HG03520 (cell line): ENCODE results near the gene SLC8B1.
A peak's percentile ranks its signal among the peaks of the same experiment; 100 is the strongest.

Source experiments
- ATAC-seq: cut with Tn5 transposase; IDR thresholded peaks from one replicate; pipeline ENCODE4 v1.9.1; 2021; ENCODE audit warnings: mild to moderate bottlenecking, moderate library complexity; ENCODE audit not compliant: unreplicated experiment

SLC8B1 gene

DNA sequence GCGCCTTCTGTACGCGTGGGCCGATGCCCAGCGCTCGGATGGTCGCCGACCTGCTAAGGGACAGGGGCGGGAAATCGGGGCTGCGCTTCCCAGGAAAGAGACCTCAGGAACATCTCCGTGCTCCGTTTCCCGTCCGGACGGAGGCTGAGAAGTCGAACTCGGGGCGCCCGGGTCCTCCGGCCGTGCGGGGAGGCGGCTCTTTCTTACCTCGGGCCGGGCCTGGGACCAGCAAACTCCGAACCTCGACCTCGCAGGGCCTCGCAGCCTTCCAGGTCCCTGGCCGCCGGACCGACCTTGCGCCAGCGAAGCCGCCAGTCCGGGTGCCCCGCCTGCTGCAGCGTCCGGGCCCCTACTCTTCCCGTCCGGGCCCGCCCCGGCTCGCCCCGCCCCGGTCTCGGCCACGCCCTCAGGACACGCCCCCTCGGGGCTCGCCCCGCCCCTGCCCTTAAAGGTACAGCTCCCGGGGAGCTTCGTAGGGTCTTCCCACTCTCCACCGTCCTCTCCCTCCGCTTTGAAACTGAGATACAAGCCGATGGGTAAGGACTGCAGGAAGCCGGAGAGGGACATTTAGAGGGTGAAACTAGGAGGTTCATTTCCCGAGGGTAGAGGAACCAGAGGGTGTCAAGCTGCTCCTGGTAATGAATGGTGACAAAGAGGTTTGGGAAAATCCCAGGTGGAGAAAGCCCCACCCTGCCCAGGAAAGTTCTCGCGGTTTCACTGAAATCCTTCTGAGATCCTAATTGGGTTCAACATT, at the start of gene SLC8B1:
TSS of gene SLC8B1 (minus strand) at position 324 of the 754 bp plus-strand sequence. CDS start 2,231 bp downstream, outside the sequence.
- peak; percentile 89 for ATAC-seq

DNA sequence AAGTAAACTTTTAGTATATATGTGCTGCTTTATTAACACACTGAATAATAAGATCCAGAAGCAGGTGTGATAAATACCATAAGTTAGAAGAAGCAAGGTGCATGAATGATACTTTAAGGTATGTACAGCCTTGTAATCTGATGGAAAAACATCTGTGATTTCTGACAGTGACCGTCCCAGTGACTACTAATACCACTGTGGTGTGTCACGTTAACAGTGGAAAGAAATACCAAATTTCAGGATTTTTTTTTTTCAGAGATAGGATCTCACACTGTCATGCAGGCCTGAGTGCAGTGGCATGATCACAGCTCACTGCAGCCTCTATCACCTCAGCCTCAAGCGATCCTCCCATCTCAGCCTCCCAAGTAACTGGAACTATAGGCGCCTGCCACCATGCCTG, 47.3 kb upstream of the SLC8B1 start:
- no peak for ATAC-seq

DNA sequence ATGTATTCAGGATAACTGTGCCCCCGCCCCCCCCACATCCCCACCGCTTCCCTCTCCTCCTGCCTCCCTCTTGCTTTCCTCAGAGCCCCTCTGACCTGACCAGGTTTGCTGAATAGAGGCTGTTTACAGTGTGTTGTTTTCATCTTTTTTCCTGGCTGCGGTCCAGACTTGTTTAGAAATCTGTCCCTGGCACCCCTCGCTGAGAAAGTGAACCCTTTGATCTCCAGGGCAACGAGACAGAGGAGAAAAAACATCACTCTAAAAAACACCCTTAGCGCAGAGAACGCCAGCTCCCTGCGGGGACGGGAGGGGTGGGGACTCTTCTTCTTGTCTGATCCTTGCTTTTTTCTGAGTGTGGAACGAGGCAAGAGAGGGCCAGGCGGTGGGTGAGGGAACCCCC, 46.3 kb upstream of the SLC8B1 start:
- ATAC-seq = no peak

DNA sequence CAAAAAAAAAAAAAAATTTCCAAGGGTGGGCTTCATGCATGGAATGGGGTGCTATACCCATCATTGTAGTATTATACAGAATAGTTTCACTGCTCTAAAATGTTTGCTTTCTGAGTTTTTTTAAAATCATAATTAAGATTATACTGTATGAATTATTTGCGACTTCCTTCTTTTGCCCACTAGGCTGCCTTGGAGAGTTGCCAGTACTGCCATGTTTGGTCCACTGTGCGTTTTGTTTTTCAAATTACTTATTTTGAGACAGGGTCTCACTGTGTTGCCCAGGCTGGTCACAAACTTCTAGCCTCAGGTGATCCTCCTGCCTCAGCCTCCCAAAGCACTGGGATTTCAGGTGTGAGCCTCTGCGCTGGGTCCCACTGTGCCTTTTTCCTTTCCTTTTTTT, 43.4 kb upstream of the SLC8B1 start:
- ATAC-seq = no peak

DNA sequence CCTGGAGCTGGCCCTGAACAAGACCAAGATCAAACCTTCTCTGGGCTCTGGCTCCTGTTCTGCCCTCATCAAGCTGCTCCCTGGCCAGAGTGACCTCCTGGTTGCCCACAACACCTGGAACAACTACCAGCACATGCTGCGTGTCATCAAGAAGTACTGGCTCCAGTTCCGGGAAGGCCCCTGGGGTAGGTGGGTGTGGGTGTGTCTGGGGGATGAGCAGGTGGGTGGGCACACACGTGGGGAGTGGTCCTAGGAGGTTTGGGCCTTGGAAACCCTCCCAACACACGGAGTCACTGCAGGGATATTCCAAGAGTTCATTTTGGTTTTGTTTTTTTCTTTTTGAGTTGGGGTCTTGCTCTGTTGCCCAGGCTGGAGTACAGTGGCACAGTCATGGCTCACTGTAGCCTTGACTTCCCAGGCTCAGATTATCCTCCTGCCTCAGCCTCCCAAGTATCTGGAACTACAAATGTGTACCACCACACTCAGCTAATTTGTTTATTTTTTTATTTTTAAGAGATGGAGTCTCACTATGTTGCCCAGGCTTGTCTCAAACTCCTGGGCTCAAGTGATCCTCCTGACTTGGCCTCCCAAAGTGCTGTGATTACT, 40.0 kb upstream of the SLC8B1 start:
- ATAC-seq = no peak

DNA sequence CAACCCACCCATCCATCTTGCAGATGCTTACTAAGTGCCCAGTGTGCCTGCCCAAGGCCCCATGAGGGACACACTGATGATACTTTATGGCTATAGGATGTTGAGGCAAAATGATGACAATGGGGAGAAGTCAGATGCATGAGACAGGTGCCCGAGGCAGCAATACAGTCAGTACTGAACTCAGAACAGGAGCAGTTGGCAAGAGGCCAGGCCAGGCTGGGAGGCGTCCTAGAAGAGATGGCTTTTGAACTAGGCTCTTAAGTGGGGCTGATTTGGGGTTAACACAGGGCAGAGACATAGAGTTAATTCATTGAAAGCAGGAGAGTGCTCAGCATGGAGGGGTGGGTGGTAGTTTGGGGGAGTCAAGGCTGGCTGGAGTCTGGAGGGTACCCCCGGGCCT, 39.1 kb upstream of the SLC8B1 start:
- no peak for ATAC-seq

DNA sequence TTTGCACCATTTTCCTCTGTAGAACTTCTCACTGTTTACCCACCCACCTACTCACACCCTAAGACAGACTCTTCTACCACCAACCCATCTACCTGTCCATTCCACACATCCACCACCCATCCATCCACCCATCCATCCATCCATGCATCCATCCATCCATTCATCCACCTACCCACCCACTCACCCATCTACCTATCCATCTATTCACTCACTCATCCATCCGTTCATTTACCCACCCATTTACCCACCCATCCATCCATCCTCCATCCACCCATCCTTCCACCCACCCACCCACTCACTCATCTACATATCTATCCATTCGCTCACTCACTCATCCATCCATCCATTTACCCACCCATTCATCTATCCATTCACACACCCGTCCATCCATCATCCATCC, 38.5 kb upstream of the SLC8B1 start:
- no peak for ATAC-seq

DNA sequence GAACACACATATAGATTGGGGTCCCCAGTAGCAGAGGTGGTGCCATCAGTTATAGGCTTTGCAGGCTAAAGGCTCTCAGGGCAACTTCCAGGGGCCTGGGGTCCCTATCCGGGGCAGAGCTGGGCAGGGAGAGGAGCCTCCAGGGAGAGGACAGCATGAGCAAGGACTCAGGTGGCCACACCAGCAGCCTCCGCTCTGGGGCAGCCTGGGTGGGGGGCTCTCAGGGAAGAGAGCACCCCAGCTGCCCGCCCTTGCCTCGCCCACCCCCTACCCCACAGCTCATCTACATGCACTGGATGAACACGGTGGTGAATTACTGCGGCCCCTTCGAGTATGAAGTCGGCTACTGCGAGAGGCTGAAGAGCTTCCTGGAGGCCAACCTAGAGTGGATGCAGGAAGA, 37.5 kb upstream of the SLC8B1 start:
- ATAC-seq = no peak

DNA sequence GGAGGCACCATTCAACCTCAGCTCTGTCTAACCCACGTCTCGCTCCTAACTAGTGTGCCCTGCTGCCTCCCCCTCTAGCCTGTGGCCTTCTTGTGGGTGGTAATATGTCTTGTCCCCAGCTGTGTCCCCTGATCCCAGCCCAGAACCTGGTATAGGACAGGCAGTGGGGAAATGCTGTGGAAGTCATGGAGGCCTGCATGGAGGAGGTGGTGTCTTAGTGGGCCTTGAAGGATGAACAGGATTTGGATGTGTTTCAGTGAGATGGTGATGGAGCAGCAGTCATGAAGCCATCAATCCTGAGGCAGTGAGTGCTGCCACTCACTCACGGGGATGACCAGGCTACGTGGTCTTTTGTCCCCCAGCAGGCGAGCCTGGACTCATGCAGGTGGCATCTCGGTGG, 36.9 kb upstream of the SLC8B1 start:
- no peak for ATAC-seq

DNA sequence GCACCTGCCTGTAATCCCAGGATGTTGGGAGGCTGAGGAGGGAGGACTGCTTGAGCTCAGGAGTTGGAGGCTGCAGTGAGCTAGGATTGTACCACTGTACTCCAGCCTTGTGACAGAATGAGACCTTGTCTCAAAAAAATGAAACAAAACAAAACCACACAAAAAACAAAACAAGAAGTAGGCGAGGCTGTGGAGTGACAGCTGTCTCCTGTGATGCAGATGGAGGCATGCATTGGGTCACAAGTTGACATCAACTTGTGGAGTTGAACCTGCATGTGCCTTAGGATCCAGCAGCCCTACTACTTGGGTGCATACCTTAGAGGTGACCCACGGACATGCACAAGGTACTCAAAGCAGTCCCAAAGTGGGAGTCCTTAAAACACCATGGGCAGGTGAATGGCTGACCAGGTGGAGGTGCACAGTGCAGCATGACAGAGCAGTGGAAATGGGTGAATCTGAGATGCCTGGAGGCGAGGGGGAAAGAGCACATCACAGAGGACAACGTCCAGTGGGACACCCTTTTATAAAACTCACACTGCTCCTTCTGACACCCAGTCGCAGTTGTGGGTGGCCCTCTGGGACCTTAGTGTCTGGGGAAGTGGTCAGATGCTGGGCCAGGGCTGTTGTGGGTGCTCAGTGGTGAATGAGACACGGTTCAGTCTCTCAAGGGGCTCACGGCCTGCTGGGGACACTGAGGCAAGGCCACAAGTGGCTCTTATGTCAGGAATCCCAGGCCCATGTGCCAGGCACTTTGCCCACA, 36.2 kb upstream of the SLC8B1 start:
- no peak for ATAC-seq

DNA sequence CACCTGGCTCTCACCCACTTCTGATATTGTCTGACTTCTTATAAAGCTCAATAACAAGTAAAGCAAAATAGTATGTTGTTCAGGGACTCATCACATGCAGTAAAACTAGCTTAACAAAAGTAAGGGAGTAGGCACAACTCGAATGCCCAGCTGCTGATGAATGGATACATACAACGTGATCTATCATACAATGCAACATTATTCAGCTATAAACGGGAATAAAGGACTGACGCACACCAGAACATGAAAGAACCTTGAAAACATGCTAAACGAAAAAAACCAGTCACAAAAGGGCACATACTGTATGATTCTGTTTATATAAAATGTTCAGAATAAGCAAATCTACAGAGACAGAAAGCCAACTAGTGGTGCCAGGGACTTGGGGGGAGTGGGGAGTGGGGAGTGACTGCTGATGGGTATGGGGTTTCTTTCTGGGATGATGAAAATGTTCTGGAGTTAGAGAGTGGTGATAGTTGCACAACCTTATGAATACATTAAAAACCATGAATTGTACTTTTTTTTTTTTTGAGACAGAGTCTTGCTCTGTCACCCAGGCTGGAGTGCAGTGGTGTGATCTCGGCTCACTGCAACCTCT, 34.6 kb upstream of the SLC8B1 start:
- no peak for ATAC-seq

DNA sequence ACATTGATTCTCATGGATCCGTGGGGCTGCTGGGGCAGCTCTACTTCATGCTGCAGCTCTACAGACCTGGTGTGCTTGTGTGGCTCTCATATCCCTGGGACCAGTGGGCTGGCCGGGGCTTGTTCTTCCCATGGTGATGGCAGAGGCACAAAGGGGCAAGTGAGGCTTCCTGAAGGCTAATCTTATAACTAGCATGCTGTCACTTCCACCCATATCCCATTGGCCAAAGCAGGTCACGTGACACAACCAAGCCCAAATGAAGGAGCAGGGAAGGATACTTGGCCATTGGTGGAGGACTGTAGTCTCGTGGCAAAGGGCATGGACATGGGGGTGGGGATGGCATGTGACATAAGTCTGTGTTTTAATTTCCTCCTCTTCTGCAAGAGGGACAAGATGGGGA, 33.4 kb upstream of the SLC8B1 start:
- no peak for ATAC-seq

DNA sequence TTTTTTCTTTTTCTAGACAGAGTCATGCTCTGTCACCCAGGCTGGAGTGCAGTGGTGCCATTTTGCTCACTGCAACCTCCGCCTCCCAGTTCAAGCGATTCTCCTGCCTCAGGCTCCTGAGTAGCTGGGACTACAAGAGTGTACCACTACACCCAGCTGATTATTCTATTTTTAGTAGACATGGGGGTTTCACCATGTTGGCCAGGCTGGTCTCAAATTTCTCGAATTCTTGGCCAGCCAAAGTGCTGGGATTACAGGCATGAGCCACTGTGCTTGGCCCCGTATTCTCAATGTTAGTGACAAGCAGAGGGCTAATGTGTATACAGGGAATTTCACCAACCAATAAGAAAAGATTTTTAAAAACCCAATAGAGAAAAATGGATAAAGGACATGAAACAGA, 31.9 kb upstream of the SLC8B1 start:
- ATAC-seq = no peak

DNA sequence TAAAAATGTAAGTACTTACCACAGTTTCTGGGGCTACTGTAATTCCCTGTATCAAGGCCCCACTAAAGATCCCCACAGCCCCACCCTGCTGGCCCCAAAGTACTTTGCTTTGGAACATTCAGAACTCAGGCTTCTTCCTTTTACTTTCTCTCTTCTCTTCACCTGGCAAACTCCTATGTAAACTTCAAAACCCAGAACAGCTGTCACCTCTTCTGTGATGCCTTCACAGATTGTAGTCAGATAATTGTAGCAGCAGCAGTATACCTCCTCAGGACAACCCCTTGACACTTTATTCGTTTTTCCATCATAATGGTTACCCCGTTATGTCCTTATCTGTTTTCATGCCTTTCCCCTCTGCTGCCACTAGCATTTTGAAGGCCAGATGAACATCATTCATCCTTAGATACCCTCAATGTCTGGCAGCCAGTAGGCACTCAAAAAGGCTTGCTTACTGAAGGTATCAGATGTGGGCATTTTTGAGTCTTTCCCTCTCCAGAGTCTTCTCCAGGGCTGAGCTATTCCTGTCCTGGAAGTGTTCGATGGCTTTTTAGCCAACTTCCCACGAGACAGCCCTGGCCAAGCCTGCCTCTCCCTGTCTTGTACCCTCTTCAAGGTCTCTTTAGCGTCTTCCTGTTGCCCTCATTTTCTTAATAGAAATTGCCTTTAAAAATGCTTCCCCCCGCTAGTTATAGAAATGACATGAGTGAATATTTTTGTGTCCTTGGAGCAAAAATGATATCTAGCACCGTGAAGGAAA, 30.9 kb upstream of the SLC8B1 start:
- no peak for ATAC-seq

DNA sequence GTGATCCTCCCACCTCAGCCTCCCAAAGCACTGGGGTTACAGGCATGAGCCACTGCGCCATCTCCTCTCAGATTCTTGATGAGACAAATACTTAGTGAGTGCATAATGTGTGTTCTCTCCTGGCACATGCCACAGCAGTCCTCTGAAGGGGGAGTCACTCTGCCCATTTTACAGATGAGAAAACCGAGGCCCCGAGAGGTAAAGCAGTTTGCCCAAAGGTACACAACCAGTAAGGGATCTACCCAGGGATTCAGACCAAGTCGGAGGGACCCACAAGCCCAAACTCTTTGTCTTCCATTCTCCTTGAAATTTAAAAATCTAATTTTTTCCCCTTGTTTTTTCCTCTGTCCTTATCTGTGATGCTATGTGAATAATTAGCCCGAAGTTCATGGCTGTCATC, 29.8 kb upstream of the SLC8B1 start:
- ATAC-seq = no peak

DNA sequence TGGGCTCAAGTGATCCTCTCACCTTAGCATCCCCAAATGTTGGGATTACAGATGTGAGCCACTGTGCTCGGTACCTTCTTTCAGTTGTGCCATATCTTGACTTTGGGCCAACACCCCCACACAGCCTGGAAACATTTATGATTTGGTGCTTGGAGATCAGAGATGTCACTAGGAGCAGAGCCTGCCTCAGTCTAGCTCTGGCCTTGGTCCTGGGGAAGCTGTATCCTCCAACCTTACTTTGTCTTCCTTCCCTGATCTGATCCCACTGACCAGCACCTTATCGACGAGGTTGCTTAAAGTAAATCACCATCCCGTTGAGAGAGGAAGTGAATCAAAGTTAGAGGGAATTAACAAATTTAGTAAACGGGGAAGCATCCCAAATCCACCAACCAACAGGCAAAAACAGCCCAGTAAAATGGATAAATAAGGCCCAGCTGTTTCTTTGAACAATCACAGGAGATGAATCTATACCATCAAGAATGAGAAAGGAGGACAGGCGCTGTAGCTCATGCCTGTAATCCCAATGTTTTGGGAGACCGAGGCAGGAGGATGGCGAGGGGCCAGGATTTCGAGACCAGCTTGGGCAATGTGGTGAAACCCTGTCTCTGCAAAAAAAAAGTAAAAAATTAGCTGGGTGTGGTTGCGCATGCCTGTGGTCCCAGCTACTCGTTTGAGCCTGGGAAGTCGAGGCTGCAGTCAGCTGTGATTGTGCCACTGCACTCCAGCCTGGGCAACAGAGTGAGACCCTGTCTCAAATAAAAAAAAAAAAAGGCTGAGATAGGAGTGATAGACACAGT, 26.9 kb upstream of the SLC8B1 start:
- no peak for ATAC-seq

DNA sequence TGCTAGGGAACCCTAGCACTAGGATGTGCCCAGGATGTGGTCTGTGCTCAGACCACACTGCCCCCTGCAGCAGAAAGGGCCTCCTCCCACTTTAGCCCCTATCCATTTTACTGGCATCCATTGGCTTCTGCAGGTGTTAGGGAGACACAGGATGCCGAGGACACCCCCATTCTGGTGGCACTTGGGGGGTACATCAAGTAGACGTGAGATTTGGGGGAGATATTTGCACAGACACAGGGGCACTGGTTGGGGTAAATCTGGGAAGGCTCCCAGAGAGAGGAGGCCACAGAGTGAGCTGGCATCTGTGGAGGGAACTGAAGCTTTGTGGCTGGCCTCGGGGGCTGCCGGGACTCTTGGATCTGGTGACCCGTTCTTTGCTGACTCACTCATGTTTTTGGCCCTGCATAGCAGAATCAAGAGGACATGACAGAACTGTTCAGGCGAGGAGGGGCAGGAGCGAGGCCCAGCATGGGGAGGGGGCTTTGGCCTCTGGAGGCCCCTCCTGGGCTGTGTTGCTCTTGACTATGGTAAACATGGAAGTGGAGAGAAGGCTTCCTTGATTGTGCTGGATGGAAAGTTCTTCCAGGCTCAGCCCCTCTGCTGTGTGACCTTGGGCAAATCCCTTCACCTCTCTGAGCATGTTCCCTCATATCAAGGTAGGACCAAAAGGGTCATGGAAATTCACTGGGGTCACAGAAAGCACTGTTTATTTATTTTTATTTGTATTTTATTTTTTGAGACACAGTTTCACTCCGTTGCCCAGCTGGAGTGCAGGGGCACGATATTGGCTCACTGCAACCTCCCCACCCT, 25.2 kb upstream of the SLC8B1 start:
- ATAC-seq = no peak

DNA sequence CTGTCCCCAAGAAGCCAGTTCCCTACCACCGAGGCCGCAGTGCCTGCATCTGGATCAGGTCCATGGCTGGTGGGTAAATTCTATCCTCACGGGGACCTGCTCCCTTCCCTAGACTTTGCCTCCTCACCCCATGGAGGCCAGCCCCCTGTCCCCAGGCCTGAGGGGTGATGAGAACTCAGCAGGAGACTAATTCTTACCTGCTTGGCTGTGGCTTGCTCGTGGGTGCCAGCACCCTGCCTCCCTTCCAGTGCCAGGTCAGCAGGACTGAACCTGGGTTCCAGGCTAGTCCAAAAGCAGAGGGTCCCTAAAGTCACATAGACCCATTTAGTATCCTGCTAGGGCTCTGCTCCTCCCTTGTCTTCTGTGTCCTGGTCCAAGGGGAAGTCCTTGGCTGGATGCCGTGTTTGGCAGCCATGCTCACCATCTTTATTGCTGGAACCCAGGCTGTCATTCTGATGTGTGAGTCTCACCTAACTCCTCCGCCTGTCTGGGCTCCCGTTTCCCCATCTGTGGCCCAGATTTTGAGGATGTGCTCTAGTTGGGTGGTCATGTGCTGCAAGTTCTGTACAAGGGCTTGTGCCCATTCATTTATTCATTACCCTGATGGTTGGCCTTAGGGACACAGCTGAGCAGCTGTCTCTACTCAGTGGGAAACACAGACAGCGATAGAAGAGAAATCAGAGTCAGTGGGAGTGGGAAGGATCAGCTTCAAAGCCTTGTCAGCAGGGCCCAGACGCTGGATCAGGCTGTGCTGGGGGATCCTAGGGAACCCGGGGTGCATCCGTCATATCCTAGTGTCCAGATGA, 24.4 kb upstream of the SLC8B1 start:
- no peak for ATAC-seq
